K562 (cell line): ENCODE measurements around the gene CDKN2AIP. TPM values are rescaled to one million over a fixed set of nuclear protein-coding genes. Genes with fewer than 3 reads are reported as not detected.

Experiments
- BRD4 ChIP-seq: fragments of 200-600 bp; sonication (generic); IDR thresholded peaks from 2 replicates; pipeline ENCODE4 v1.6.1; 2017; ENCODE audit warnings: inconsistent platforms
- CCNT2 ChIP-seq: IDR thresholded peaks from 2 replicates; pipeline ENCODE4 v1.6.1; 2011; ENCODE audit warnings: borderline replicate concordance, low read depth, mild to moderate bottlenecking, moderate library complexity, mixed read lengths, low read length; ENCODE audit not compliant: insufficient read length; ENCODE audit errors: extremely low read depth
- CREM ChIP-seq: IDR thresholded peaks from 2 replicates; pipeline ENCODE4 v1.6.1; 2014; ENCODE audit warnings: antibody characterized with exemption, low read depth
- ETV6 ChIP-seq, 3 experiments: fragments of 150-350 bp in 1 of 3; sonication (generic) in 1 of 3; formaldehyde crosslinking in 1 of 3; IDR thresholded peaks; 2 replicates each; pipeline versions ENCODE4 v1.6.1 to v1.8.0; 2014 to 2022; ENCODE audit warnings: borderline replicate concordance in 2 of 3, low read depth in 2 of 3, antibody characterized with exemption in 1 of 3, low read length in 1 of 3, mild to moderate bottlenecking in 1 of 3, missing genetic modification reagents in 1 of 3
- EZH2 ChIP-seq: IDR thresholded peaks from 2 replicates; pipeline ENCODE4 v1.6.1; 2012; ENCODE audit warnings: low read depth, mild to moderate bottlenecking, inconsistent platforms, low read length, borderline replicate concordance
- FOSL1 ChIP-seq: fragments of 200-800 bp; sonication (Bioruptor generic); conservative IDR thresholded peaks from 2 replicates; pipeline ENCODE4 v1.6.1; 2016; ENCODE audit warnings: missing genetic modification characterization, missing compliant biosample characterization
- FOXP1 ChIP-seq: sonication (generic); formaldehyde crosslinking; IDR thresholded peaks from 2 replicates; pipeline ENCODE4 v1.8.0; 2022; ENCODE audit warnings: mild to moderate bottlenecking, missing genetic modification reagents
- HDGF ChIP-seq: fragments of 450-650 bp; IDR thresholded peaks from 2 replicates; pipeline ENCODE4 v1.6.1; 2016
- ILK ChIP-seq: fragments of 450-650 bp; IDR thresholded peaks from 2 replicates; pipeline ENCODE4 v1.6.1; 2016; ENCODE audit warnings: missing genetic modification characterization, low read depth, mild to moderate bottlenecking, missing compliant biosample characterization, moderate library complexity, borderline replicate concordance
- JUNB ChIP-seq: fragments of 450-650 bp; formaldehyde crosslinking; conservative IDR thresholded peaks from 2 replicates; pipeline ENCODE4 v1.4.0; 2020; ENCODE audit warnings: mild to moderate bottlenecking
- JUND ChIP-seq, 2 experiments: IDR thresholded peaks; 2 replicates in 1 of 2; 3 replicates in 1 of 2; pipeline ENCODE4 v1.6.1; 2011; ENCODE audit warnings: borderline replicate concordance in 2 of 2, low read depth in 2 of 2, low read length in 2 of 2, improper control_type of control experiment in 1 of 2, missing biosample characterization in 1 of 2, missing genetic modification characterization in 1 of 2, missing genetic modification reagents in 1 of 2
- MXI1 ChIP-seq: IDR thresholded peaks from 2 replicates; pipeline ENCODE4 v1.6.1; 2011; ENCODE audit warnings: low read depth, mild to moderate bottlenecking, improper control_type of control experiment, low read length
- NFE2L1 ChIP-seq: fragments of 450-650 bp; IDR thresholded peaks from 2 replicates; pipeline ENCODE4 v1.6.1; 2016; ENCODE audit warnings: missing genetic modification characterization, low read depth, mild to moderate bottlenecking, missing compliant biosample characterization, moderate library complexity, borderline replicate concordance
- RNF2 ChIP-seq: sonication (generic); IDR thresholded peaks from 2 replicates; pipeline ENCODE4 v1.6.1; 2016
- SMAD2 ChIP-seq: fragments of 150-350 bp; IDR thresholded peaks from 2 replicates; pipeline ENCODE4 v1.6.1; 2014; ENCODE audit warnings: low read depth, mild to moderate bottlenecking, low read length
- SMARCA5 ChIP-seq: fragments of 450-650 bp; IDR thresholded peaks from 2 replicates; pipeline ENCODE4 v1.6.1; 2016
- TGIF2 ChIP-seq: sonication (generic); formaldehyde crosslinking; IDR thresholded peaks from 2 replicates; pipeline ENCODE4 v1.8.1; 2022; ENCODE audit warnings: mild to moderate bottlenecking, missing genetic modification reagents, moderate library complexity
- ZKSCAN3 ChIP-seq: fragments of 250-450 bp; sonication (Bioruptor Pico); IDR thresholded peaks from 2 replicates; pipeline ENCODE4 v1.4.0; 2020
- ZNF197 ChIP-seq: fragments of 200-800 bp; sonication (Bioruptor generic); IDR thresholded peaks from 2 replicates; pipeline ENCODE4 v1.6.1; 2016; ENCODE audit warnings: low read depth, missing genetic modification characterization, missing compliant biosample characterization
- ZNF239 ChIP-seq: fragments of 250-450 bp; sonication (Bioruptor Pico); IDR thresholded peaks from 2 replicates; pipeline ENCODE4 v1.4.0; 2020; ENCODE audit warnings: mild to moderate bottlenecking
- ZNF24 ChIP-seq: fragments of 450-650 bp; IDR thresholded peaks from 2 replicates; pipeline ENCODE4 v1.6.1; 2016
- ZNF431 ChIP-seq: sonication (generic); formaldehyde crosslinking; IDR thresholded peaks from 2 replicates; pipeline ENCODE4 v1.8.0; 2022; ENCODE audit warnings: mild to moderate bottlenecking, missing genetic modification reagents
- ZNF77 ChIP-seq: fragments of 250-450 bp; sonication (Bioruptor Pico); IDR thresholded peaks from 2 replicates; pipeline ENCODE4 v1.5.0; 2020
- ZNF780A ChIP-seq: fragments of 250-450 bp; sonication (Bioruptor Pico); IDR thresholded peaks from 2 replicates; pipeline ENCODE4 v1.5.0; 2021; ENCODE audit warnings: mild to moderate bottlenecking
- ZSCAN29 ChIP-seq: fragments of 450-650 bp; IDR thresholded peaks from 2 replicates; pipeline ENCODE4 v1.6.1; 2017
- polyA plus RNA-seq, 8 experiments: library from polyadenylated mRNA; depleted of rRNA in 4 of 8; stranded (reverse) in 5 of 8; unstranded in 3 of 8; fragments of >200 nt; fragmentation: Nextera tagmentation in 2 of 8; fragmentation: Illumina TruSeq in 1 of 8; extraction: Ambion mirVana in 2 of 8; extraction: Trizol in 1 of 8; gene quantifications; 2 replicates each; pipeline versions ENCODE4 v1.2.1 to v1.2.3, GENCODE V29; 2011 to 2014; ENCODE audit warnings: inconsistent platforms in 1 of 8, missing spikeins in 1 of 8
- total RNA-seq, 7 experiments: library from RNA; depleted of rRNA in 6 of 7; stranded (reverse); fragments of >200 nt in 6 of 7; fragmentation: Illumina TruSeq in 2 of 7; extraction: Trizol in 2 of 7; gene quantifications; 2 replicates each; pipeline versions ENCODE4 v1.2.1 to v1.2.3, GENCODE V29; 2011 to 2021; ENCODE audit warnings: low replicate concordance in 1 of 7
- TF ChIP-seq, protein P1 (sequence below): fragments of 250-450 bp; sonication (Bioruptor Pico); IDR thresholded peaks from 2 replicates; pipeline ENCODE4 v1.5.0; 2022; ENCODE audit warnings: mild to moderate bottlenecking
- TF ChIP-seq, protein P2 (sequence below): fragments of 250-450 bp; sonication (Bioruptor Pico); IDR thresholded peaks from 2 replicates; pipeline ENCODE4 v1.8.0; 2021; ENCODE audit warnings: borderline replicate concordance, mild to moderate bottlenecking, moderate library complexity; ENCODE audit not compliant: poor library complexity, severe bottlenecking

The CDKN2AIP gene
- total and polyA plus RNA-seq, 9 of the 15 experiments (the other 6 are each of a cell fraction or from before 2014, with no cell fraction given), result 5.9 to 22.0 (median 19.7) TPM

DNA sequence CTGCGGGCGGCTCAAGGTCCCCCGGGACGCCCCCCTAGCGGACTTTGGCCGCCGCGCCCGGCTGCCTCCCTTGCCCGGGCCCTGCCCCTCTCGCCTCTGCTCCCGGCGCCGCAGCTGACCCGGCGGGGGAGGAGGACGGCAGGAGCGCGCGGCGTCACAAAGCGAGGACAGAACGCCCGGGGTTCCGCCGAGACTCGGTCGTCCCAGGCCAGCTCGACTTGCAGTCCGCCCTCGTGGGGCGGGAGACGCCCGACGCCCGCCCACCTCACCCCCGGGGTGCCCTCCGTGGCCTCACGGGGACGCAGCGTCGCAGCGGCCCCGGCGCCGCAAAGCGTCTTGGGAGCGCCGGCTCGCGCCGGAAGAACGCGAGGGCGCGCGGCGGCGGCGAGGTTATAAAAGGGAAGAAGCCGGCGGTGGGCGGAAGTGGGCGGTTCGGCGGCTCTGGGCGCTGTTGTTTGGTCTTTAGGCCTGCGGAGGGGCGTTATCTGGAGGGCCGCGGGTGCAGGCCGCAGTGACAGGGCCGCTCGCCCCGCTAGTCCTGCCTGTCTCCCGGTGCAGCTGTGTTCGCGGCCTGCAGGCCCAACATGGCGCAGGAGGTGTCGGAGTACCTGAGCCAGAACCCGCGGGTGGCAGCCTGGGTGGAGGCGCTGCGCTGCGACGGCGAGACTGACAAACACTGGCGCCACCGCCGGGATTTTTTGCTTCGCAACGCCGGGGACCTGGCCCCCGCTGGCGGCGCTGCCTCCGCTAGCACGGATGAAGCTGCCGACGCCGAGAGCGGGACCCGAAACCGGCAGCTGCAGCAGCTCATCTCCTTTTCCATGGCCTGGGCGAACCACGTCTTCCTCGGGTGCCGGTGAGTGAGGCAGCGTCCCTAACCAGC is at the start of gene CDKN2AIP (continued):
- TF ChIP-seq ZSCAN29 (no peak), FOSL1 (tag) (0 out of 2 replicates have a peak, but pooled peaks have one; percentile 6), CCNT2 (peak; percentile 93), ZNF197 (CRISPR knock-in tag) (no peak), HDGF (no peak), BRD4 (peak; percentile 13; the same call in 1 of the 2 replicates), NFE2L1 (tag) (no peak), CREM (peak; percentile 75), EZH2 (no peak), JUNB (no peak), RNF2 (peak; percentile 54; the same call in 1 of the 2 replicates), SMARCA5 (no peak), FOXP1 (CRISPR knock-in tag) (peak; percentile 70; the same call in 1 of the 2 replicates), ZNF77 (CRISPR knock-in tag) (no peak), JUND (IDR thresholded peaks at IDR 0.05; ENCODE audit: borderline replicate concordance, low read depth, low read length) (0 out of 2 replicates have a peak, but pooled peaks have one; percentile 18), JUND (tag; IDR thresholded peaks at IDR 0.05; ENCODE audit: borderline replicate concordance, low read depth, low read length) (no peak; the same call in 2 of the 3 replicates), TGIF2 (CRISPR knock-in tag) (peak; percentile 53; the same call in 1 of the 2 replicates), SMAD2 (no peak), ETV6 (IDR thresholded peaks at IDR 0.05; ENCODE audit: borderline replicate concordance in 1 of 2, low read depth in 2 of 2, low read length in 1 of 2) (no peak; a peak in 1 of 4 replicates), ETV6 (CRISPR knock-in tag; IDR thresholded peaks at IDR 0.05; ENCODE audit: borderline replicate concordance) (no peak), ZNF24 (no peak), ZNF239 (no peak), ZKSCAN3 (CRISPR knock-in tag) (no peak), ILK (tag) (no peak), ZNF780A (CRISPR knock-in tag) (no peak), ZNF431 (CRISPR knock-in tag) (0 out of 2 replicates have a peak, but pooled peaks have one; percentile 53), MXI1 (no peak)
- TF ChIP-seq, protein P1, sequence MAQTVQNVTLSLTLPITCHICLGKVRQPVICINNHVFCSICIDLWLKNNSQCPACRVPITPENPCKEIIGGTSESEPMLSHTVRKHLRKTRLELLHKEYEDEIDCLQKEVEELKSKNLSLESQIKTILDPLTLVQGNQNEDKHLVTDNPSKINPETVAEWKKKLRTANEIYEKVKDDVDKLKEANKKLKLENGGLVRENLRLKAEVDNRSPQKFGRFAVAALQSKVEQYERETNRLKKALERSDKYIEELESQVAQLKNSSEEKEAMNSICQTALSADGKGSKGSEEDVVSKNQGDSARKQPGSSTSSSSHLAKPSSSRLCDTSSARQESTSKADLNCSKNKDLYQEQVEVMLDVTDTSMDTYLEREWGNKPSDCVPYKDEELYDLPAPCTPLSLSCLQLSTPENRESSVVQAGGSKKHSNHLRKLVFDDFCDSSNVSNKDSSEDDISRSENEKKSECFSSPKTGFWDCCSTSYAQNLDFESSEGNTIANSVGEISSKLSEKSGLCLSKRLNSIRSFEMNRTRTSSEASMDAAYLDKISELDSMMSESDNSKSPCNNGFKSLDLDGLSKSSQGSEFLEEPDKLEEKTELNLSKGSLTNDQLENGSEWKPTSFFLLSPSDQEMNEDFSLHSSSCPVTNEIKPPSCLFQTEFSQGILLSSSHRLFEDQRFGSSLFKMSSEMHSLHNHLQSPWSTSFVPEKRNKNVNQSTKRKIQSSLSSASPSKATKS (CRISPR knock-in tag), result no peak
- TF ChIP-seq, protein P2, sequence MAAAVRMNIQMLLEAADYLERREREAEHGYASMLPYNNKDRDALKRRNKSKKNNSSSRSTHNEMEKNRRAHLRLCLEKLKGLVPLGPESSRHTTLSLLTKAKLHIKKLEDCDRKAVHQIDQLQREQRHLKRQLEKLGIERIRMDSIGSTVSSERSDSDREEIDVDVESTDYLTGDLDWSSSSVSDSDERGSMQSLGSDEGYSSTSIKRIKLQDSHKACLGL (CRISPR knock-in tag), result no peak
